Prostate gland (tissue), 2 donors: Measurements from ENCODE around the gene ACER3. TPM values are rescaled to one million over a fixed set of nuclear protein-coding genes. Genes with fewer than 3 reads are reported as not detected.
"Not testable (repeated sequence)": the region's sequence is repeated elsewhere in the genome, so short reads cannot be mapped to it uniquely, and the experiment has no call there.

ENCODE experiments used
- DNase-seq: peaks from one replicate; pipeline ENCODE4 v3.0.0-alpha.2; 2019; ENCODE audit warnings: low spot score
- H3K27ac ChIP-seq, 2 donors: fragments of 200-600 bp; sonication (generic); 2 replicates each; pipeline ENCODE4 v1.5.1; 2017 to 2019
- H3K27me3 ChIP-seq: fragments of 200-600 bp; sonication (generic); replicated peaks from 2 replicates; pipeline ENCODE4 v1.5.1; 2019; ENCODE audit not compliant: insufficient read depth
- H3K36me3 ChIP-seq, 2 donors: fragments of 200-600 bp; sonication (generic); 1 replicate in 1 of 2; 2 replicates in 1 of 2; pipeline versions ENCODE4 v1.5.1 to v1.8.1; 2017 to 2019
- H3K4me1 ChIP-seq: fragments of 200-600 bp; sonication (generic); replicated peaks from 2 replicates; pipeline ENCODE4 v1.5.1; 2019
- H3K4me3 ChIP-seq, 2 donors: fragments of 200-600 bp; sonication (generic); 2 replicates each; pipeline ENCODE4 v1.5.1; 2017 to 2019
- H3K9me3 ChIP-seq: fragments of 200-600 bp; sonication (generic); 2 replicates; pipeline ENCODE4 v1.5.1; 2017
- POLR2A ChIP-seq: fragments of 450-650 bp; IDR thresholded peaks from one replicate; pipeline ENCODE4 v1.6.1; 2016; ENCODE audit warnings: antibody characterized with exemption, mild to moderate bottlenecking
- POLR2AphosphoS5 ChIP-seq: sonication (generic); formaldehyde crosslinking; IDR thresholded peaks from one replicate; pipeline ENCODE4 v1.6.1; 2017; ENCODE audit warnings: antibody characterized with exemption
- WGBS: methylation state at CpG from one replicate; pipeline ENCODE4 v1.1.5; 2018; 5-methylcytosine and 5-hydroxymethylcytosine counted together
- intact Hi-C: fragments of 100-400 bp; cut with DNase I; formaldehyde crosslinking; loops from one replicate; pipeline ENCODE4 v1.14.2; 2022
- total RNA-seq, 2 donors: library from RNA; depleted of rRNA; stranded (reverse); fragments of >200 nt; gene quantifications; one replicate each; pipeline ENCODE4 v1.1.0, GENCODE V29; 2016
- TF ChIP-seq, protein P1 (sequence below), 4 experiments: fragments of 200-600 bp in 2 of 4; fragments of 450-650 bp in 2 of 4; sonication (generic) in 2 of 4; IDR thresholded peaks; 1 replicate in 3 of 4; 2 replicates in 1 of 4; pipeline ENCODE4 v1.5.1; 2016 to 2019; ENCODE audit warnings: antibody characterized with exemption in 4 of 4, mild to moderate bottlenecking in 2 of 4, moderate library complexity in 2 of 4

ACER3 gene
- total RNA-seq, 2 donors from 2014 or later = 11.3 to 11.9 TPM

DNA sequence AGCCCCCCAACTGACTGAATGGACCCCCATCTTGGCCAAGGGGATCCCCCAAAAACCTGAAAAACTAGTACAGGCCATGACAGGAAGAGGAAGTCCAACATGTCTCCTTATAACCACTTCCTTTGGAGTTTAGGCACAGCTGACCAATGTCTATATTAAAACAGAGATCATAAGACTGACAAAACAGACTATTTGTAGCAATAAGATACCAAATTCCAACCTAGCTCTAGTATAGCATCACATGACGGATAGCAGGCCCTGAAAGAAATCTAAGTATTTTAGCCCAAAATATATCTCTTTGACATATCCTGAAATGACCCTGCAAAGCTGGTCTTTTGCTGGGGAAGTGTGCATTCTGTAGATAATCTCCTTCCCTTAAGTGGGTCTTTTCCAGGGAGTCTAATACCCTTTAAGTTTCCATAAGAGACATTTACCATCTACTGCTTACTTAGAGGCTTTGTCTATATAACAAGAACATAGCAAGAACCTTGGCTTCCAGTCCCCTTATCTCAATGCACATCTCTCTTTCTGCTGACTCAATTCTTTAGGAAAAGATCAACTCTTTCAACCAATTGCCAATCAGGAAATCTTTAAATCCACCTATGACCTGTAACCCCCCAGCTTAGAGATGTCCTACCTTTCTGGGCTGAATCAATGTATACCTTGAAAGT lies 34.9 kb upstream of the ACER3 start:
- no peak for DNase-seq
- H3K27me3 ChIP-seq = no peaks in the 10 kb centered on the region
- no peaks in the 10 kb centered on the region for H3K9me3 ChIP-seq
- no peaks in the 10 kb centered on the region for H3K4me1 ChIP-seq
- H3K4me3 ChIP-seq = no peak overlapping the region
- intact Hi-C loops = no loop called here
- peak overlapping the region in 1 of 2 donors; percentile 54 for H3K27ac ChIP-seq
- WGBS = 100% methylated on average over 1 of the region's 1 CpG
- TF ChIP-seq POLR2A = no peak
- TF ChIP-seq, protein P1, sequence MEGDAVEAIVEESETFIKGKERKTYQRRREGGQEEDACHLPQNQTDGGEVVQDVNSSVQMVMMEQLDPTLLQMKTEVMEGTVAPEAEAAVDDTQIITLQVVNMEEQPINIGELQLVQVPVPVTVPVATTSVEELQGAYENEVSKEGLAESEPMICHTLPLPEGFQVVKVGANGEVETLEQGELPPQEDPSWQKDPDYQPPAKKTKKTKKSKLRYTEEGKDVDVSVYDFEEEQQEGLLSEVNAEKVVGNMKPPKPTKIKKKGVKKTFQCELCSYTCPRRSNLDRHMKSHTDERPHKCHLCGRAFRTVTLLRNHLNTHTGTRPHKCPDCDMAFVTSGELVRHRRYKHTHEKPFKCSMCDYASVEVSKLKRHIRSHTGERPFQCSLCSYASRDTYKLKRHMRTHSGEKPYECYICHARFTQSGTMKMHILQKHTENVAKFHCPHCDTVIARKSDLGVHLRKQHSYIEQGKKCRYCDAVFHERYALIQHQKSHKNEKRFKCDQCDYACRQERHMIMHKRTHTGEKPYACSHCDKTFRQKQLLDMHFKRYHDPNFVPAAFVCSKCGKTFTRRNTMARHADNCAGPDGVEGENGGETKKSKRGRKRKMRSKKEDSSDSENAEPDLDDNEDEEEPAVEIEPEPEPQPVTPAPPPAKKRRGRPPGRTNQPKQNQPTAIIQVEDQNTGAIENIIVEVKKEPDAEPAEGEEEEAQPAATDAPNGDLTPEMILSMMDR (IDR thresholded peaks at IDR 0.05) = no peak
- no peak for TF ChIP-seq POLR2AphosphoS5
- H3K36me3 ChIP-seq = no peaks in the 10 kb centered on the region

DNA sequence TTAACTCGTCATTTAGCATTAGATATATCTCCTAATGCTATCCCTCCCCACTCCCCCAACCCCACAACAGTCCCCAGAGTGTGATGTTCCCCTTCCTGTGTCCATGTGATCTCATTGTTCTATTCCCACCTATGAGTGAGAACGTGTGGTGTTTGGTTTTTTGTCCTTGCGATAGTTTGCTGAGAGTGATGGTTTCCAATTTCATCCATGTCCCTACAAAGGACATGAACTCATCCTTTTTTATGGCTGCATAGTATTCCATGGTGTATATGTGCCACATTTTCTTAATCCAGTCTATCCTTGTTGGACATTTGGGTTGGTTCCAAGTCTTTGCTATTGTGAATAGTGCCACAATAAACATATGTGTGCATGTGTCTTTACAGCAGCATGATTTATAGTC lies 34.2 kb upstream of the ACER3 start:
- 83% methylated on average over 3 of the region's 3 CpGs for WGBS
- H3K27me3 ChIP-seq, DNase-seq, H3K4me1 ChIP-seq, H3K4me3 ChIP-seq, H3K27ac ChIP-seq, H3K9me3 ChIP-seq, intact Hi-C loops, H3K36me3 ChIP-seq: not testable (repeated sequence)

DNA sequence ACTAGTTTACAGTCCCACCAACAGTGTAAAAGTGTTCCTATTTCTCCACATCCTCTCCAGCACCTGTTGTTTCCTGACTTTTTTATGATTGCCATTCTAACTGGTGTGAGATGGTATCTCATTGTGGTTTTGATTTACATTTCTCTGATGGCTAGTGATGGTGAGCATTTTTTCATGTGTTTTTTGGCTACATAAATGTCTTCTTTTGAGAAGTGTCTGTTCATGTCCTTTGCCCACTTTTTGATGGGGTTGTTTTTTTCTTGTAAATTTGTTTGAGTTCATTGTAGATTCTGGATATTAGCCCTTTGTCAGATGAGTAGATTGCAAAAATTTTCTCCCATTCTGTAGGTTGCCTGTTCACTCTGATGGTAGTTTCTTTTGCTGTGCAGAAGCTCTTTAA lies 33.7 kb upstream of the ACER3 start:
- H3K27ac ChIP-seq, intact Hi-C loops, H3K9me3 ChIP-seq, DNase-seq, H3K4me1 ChIP-seq, H3K36me3 ChIP-seq, H3K27me3 ChIP-seq, H3K4me3 ChIP-seq: not testable (repeated sequence)

DNA sequence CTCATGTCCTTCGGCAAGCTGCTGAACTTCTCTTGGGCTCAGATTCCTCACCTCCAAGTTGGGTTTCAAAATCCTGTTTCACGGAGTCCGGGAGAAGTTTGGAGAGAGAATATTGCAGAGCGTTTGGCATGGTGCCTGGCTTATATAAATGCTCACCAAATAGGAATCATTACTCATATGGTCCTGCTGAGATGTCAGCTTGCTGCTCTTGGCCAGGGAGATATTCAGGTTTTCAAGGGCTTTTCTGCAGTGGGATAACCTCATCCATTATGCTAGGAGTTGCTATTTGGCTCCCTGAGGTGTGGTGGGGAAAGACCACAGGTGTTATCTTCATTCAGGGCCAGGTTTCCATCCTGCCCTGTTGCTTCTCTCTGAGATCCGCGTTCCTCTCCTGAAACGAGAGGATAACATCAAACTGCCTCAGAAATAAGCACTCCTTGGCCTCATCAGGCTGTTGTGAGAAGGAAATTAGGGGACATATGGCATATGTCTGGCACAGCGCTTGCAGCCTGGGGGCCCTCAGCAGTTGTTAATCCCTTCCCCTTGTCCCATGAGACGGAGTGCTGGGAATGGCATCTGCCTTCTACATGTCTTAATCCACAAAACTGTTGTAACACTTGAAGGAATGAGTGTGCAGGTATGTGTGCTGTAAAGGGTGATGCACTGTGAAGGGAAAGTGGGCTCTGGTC lies 29.9 kb upstream of the ACER3 start:
- H3K4me3 ChIP-seq = no peak overlapping the region
- intact Hi-C loops = no loop called here
- H3K9me3 ChIP-seq = no peaks in the 10 kb centered on the region
- no peaks in the 10 kb centered on the region for H3K36me3 ChIP-seq
- H3K4me1 ChIP-seq = no peaks in the 10 kb centered on the region
- peak; percentile 24 for TF ChIP-seq POLR2AphosphoS5
- TF ChIP-seq, protein P1 (IDR thresholded peaks at IDR 0.05) = no peak
- peak; percentile 50 for DNase-seq
- no peak overlapping the region for H3K27ac ChIP-seq
- WGBS = 33% methylated on average over 9 of the region's 9 CpGs
- no peaks in the 10 kb centered on the region for H3K27me3 ChIP-seq

DNA sequence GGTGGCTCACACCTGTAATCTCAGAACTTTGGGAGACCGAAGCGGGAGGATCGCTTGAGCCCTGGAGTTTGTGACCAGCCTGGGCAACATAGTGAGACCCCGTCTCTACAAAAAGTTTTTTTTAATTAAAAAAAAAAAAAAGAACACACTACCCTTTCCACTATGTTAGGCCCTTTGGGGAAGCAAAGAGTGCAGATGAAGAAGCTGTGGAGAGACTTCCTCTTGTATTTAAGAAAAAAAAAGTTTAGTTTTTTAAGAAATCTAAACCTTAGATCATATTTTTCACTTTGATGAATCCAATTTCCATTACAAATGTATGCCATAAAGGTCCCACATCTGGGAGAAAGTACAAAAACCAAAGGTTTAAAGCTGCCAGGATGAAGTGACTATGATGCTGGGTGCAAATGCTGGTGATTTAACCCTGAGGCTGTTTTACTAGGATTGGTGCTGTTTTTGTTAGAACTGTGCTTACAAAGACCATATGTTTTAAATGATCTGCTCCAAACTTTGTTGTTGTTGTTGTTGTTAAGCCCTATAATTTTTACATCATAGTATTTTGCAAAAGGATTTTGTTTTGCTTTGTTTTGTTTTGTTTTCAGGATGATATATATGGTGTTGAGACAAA lies 28.9 kb upstream of the ACER3 start:
- no peak for DNase-seq
- Histone ChIP-seq H3K9me3 (no peaks in the 10 kb centered on the region), H3K4me3 (no peak overlapping the region), H3K36me3 (no peaks in the 10 kb centered on the region), H3K27ac (no peak overlapping the region), H3K4me1 (no peaks in the 10 kb centered on the region), H3K27me3 (no peaks in the 10 kb centered on the region)
- TF ChIP-seq, protein P1 (IDR thresholded peaks at IDR 0.05) = no peak
- TF ChIP-seq POLR2AphosphoS5 = no peak
- TF ChIP-seq POLR2A = no peak
- 93% methylated on average over 4 of the region's 4 CpGs for WGBS
- intact Hi-C loops = no loop called here

DNA sequence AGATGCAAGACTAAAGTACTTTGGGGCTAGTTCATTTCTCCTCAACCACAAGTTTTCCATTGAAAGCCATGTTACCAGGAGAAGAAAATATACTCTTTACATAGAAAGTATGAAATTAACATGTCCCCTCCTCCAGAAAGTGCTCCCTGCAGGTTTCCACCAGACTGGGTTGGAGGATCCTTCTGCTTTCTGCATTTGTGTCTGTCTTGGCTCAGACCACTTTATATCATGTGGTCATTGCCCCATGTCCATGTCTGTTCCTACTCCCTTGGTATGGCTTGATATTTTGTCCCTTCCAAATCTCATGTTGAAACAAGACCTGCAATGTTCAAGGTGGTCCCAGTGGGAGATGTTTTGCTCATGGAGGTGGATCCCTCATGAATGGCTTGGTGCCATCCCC lies 28.4 kb upstream of the ACER3 start:
- TF ChIP-seq, protein P1 (IDR thresholded peaks at IDR 0.05) = no peak
- no peak for TF ChIP-seq POLR2A
- no peak for TF ChIP-seq POLR2AphosphoS5
- intact Hi-C loops = no loop called here

More for the DNA sequence above, 28.4 kb upstream of the ACER3 start:
- H3K4me3 ChIP-seq = no peak overlapping the region
- H3K4me1 ChIP-seq = no peaks in the 10 kb centered on the region
- no peak for DNase-seq
- no peaks in the 10 kb centered on the region for H3K36me3 ChIP-seq
- H3K27ac ChIP-seq = no peak overlapping the region
- H3K9me3 ChIP-seq = no peaks in the 10 kb centered on the region
- no peaks in the 10 kb centered on the region for H3K27me3 ChIP-seq
